HG03045 (cell line): ENCODE data around the gene ATF7.

ENCODE experiments used
- ATAC-seq: cut with Tn5 transposase; IDR thresholded peaks from one replicate; pipeline ENCODE4 v1.9.1; 2021; ENCODE audit warnings: mild to moderate bottlenecking, moderate library complexity; ENCODE audit not compliant: unreplicated experiment

Gene ATF7

DNA sequence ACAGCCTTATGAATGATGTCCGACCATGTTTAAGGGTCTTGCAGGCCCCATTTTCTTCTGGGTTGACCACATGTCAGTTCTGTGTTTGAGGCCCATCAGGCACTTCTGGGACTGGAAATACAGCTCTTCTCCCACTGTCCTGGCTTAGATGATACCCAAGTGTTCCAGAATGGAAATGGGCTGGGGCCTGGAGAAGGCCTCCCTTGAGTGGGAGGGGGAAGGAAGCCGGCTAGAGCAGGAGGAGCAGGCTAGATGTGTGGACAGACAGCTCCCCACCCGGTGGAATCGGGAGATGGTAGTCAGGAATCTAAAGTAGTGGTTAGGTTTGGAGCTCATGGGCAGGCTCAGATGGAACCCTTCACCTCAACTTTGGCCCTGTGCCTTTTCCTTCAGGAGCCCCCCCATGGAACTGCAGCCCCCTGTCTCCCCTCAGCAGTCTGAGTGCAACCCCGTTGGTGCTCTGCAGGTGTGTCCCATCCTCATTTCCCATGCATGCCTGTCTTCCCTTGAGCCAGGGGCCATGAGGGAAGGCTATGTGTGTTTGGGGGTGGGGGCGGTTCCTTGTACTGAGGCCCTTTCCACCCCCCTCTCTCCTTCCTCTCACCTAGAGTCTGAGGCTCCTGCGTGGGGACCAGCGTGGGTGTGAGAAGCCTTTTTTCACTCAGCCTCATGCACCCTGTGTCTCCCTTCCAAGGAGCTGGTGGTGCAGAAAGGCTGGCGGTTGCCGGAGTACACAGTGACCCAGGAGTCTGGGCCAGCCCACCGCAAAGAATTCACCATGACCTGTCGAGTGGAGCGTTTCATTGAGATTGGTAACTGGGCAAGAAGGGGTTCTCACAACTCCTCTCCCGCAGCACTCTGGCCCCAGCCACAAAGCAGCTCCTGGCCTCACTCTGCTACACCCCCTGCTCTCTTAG is 121.9 kb downstream of the ATF7 start:
- ATAC-seq = no peak

DNA sequence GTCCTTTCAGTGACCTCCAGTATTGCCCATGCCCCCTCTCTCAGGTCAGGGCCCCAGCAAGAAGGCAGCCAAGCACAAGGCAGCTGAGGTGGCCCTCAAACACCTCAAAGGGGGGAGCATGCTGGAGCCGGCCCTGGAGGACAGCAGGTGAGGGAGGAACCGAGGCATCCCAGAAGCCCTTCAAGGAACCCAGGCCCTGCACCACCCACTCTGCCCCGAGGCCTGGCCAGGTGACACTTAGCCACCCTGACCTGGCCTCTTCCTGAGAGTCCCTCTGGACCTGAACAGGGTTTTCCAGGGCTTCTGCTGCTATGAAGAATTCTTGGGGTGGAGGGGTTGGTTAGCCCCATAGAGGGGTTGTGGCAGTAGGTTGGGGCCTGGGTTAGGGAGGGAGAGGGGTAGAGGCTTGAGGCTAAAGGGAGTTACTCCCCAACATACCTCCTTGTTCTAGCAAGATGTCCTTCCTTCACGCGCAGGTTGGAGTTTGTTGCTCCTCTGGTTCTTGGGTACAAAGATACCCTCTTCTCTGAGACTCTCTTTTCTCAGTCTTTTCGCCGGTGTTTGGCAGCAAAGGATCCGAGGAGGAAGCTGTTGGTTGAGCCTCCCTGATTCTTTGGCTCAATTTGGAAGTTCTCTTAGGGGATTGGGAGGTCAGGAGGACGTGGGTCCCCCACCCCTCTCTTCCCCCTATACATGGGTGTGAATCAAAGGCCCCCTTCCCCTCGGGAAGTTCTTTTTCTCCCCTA is 123.0 kb downstream of the ATF7 start:
- no peak for ATAC-seq

DNA sequence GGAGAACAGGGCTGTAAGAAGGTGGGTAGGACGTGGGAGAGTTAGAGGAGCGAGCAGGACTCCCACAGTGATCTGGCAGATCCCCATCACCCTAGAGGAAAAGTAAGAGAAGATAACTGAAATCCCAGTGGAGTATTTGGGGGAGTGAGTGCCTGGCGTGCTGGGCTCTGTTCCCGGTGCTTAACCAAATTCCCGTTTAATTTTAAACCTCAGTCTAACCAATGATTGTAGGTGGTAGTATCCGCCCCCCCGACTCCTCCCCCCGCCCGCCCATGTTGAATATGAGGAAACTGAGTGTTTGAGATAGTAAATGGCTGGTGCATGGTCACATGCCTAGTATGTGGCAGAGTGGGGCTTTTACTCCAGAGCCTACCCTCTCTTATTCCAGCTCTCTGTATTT is 123.9 kb downstream of the ATF7 start:
- no peak for ATAC-seq

DNA sequence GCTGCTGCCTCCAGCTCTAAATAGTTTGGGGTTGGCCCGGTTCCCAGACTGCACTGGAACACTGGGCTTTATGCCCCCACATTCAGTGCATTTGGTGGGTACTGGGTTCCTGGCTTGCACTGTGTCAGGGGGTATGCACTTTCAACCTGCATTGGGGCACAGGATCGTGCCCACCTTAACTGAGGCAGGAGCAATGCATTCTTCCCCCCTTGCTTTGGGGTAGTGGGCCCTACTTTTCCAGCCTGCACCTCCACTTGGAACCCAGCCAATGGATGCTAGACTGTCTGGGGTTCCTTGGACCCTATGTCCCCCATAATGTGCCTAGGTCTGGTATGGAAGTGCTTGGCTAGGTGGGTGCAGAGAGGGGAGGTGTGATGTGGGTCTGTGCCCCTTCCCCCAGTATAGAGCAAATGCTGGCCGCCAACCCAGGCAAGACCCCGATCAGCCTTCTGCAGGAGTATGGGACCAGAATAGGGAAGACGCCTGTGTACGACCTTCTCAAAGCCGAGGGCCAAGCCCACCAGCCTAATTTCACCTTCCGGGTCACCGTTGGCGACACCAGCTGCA is 124.5 kb downstream of the ATF7 start:
- ATAC-seq = no peak

DNA sequence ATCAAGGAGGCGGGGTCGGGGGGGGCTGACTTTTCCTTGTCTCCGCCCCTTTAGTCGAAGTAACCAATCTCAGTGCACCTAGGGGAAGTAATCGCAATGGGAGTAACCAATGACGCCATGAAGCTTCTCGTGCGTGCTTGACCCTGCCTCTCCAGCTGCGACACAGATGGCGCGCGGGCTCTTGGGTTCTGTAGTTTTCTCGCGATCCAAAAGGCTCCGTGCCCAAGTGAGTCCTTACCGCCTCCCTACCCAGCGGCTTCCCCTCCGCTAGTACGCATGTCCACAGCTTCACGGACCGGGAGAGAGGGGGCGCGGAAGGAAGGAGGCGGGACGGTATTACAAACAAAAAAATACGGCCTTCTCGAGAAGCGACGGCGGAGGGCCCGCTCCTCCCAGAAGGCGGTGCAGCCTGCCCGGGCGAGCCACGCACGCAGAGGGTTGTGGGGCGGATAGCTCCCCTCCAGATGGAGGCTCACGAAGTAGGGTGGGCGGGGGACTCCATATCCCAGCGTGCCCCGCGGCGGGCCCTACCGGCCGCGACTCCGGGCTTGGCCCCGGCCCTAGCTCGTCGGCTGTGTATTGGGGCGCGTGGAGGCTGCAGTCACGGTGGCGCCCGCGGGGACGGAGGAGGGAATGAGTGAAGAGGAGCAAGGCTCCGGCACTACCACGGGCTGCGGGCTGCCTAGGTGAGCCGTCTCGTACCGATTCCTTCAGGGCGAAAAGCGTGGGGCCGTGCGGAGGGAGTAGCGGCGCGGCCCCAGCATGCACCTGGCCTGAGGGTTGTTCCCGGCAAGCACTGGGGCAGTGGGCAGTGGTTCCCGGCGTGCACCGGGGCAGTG is 125.2 kb downstream of the ATF7 start, which contains the start of gene TARBP2:
TARBP2 (plus strand) TSS at position 508 of the 839 bp plus-strand sequence; CDS start at position 634, 126 bp downstream.
- ATAC-seq = peak; percentile 77

DNA sequence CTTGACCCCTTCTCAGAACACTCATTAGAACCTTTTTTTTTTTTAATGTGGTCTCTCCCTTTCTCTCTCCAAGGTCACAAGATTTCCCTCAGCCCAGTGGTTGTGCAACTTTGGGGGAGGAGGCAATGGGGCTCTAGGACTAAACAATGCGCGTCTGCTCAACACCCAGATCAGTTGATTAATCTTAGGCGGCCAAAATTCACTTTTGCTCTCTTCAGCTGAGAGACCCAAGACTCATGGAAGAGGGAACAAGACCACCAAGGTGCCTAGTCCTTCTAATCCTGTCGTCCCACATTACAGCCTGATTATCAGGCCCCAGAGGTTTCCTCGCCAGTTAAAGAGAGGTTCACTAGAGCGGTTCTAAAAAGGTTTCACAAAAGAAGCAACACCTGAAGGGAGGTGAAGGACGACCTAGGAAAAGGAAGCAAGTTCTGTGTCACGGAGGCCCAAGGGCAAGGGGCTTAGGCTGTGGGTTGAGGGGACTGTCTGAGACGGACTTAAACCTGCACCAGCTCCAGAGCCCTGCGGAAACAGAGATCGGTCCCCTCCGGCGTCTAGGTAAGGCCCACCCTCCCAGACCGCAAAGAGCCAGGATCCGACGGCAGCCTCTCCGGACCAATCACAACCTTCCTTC is 125.9 kb downstream of the ATF7 start:
- ATAC-seq = no peak

DNA sequence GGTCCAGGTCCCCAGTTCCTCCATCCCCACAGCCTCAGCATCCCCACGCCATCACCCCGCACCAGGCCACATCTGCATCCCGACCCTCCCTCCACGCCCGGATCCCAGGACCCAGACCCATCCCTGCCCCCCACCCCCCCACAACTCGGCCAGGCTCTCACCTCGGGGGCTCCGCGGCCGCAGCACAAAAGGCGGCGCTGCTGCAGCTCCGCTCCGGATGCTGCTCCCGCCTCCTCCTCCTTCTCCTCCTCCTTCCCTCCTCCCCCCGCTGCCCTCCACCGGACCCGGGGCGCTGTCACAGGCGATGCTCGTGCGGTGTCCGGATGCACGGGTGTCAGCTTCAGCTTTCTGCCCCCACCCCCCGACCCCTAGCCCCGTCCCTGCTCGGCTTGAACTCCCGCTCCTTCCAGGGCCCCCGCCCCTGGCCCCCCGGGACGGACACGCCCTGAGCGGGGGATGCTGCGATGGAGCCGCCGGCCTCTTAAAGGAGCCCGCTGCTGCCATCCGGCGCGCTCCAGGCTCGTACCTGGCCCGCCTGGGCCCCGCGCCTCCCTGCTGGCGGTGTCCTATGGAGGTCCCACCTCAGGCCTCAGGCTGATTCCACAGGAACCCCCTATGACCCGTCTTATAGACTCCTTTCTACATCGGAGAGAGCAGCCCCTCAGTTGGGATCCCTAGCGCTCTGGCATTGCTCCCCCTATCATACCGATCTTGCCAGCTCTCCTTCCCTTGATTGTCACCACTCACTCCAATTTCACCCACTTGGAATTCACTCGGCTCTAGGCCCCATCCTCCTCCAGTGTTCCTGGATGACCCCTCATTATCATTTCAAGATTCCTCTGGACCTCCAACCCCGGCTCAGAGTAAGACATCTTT is 126.7 kb downstream of the ATF7 start, which contains the start of gene MAP3K12:
MAP3K12 (minus strand) TSS at position 193 of the 876 bp plus-strand sequence. CDS start 12,067 bp downstream, outside the sequence.
- ATAC-seq = no peak

GRCh38 chr12:53498235-53498630 is 127.9 kb downstream of the ATF7 start:
- ATAC-seq = no peak

DNA sequence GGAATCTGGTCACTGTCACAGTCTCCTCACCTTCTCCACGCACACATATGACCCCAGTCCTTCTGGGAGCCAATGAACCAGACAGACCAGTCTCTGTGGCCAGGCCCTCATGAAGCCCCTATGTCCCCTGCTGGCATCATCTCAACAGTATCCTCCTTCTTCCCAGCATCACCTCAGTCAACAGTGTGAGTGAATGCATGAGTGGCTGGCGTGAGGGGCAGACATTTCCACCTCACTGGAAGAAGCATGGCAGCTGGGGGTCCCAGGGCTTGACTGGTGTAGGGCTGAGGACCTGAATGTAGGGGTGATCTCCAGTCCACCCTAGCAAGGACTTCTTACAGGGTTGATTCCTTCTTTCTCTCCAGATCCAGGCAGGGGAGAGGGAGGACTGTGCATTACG is 128.7 kb downstream of the ATF7 start:
- no peak for ATAC-seq

GRCh38 chr12:53496752-53497032 is 129.5 kb downstream of the ATF7 start:
- ATAC-seq = no peak

GRCh38 chr12:53495903-53496751 is 130.1 kb downstream of the ATF7 start:
- no peak for ATAC-seq

GRCh38 chr12:53493610-53494391 is 132.4 kb downstream of the ATF7 start:
- ATAC-seq = no peak

DNA sequence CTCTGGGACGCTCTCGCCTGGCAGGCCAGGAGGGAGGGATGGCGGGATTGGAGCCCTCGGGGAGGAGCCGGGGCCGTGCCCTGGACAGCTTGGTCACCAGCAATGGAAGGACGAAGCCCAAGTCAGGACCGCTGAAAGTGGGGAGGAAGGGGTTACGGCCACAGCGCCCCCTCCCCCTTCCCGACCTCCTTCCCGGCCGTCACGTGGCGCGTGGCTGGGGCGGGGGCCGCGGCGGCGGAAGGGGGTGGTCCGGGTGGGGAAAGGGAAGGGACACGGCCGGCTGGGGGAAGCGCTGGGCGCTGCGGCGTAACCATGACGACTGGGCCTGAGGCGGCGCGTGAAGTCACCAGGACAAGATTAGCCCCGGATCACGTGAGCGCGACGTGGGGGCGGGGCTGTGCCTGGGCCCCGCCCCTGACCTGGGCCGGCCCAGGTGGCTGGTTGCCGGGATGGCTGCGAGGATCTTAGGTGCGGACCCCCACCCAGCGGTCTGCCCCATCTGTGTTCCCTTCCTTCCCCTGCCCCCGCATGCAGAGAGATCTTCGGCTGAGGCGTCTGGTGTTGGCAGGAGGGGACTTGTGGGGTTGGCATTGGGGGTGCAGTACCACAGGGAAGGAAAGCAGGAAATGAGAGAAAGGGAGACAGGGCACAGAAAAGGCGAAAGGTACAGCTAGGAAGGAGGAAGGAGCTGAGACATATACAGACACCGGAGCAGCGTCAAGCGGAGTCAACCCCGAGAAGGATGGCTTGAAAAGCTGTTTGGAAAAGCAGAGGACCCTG is 133.2 kb downstream of the ATF7 start:
- peak; percentile 90 for ATAC-seq

- ATAC-seq = no peak
Observed at GRCh38 chr12:53492188-53492587, 134.0 kb downstream of the ATF7 start.

DNA sequence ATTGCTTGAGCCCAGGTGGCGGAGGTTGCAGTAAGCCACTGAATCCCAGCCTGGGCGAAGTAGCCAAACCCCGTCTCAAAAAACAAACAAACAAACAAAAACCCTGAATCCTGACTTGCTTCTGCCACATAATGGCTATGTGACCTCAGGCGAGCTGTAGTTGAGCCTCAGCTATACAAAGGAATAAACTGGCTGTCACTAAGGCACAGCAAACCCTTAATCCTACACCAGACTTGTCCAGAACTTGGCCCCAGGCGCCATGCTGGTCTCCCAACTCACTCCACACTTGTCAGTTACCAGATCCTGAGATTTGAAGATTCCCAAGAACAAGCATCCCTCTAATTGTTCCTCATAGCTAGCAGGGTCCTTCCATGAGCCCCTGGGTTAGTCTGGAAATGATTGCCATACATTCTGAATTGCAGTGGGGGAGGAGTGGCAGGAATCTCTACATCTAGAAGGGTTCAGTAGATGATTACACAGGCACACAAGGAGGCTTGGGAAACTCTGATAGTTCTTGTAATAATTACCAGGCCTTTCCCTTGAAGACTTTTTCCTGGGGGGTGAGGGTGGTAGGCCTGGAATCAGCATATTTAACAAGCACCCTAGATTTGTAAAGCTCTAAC is 136.8 kb downstream of the ATF7 start:
- ATAC-seq = no peak

DNA sequence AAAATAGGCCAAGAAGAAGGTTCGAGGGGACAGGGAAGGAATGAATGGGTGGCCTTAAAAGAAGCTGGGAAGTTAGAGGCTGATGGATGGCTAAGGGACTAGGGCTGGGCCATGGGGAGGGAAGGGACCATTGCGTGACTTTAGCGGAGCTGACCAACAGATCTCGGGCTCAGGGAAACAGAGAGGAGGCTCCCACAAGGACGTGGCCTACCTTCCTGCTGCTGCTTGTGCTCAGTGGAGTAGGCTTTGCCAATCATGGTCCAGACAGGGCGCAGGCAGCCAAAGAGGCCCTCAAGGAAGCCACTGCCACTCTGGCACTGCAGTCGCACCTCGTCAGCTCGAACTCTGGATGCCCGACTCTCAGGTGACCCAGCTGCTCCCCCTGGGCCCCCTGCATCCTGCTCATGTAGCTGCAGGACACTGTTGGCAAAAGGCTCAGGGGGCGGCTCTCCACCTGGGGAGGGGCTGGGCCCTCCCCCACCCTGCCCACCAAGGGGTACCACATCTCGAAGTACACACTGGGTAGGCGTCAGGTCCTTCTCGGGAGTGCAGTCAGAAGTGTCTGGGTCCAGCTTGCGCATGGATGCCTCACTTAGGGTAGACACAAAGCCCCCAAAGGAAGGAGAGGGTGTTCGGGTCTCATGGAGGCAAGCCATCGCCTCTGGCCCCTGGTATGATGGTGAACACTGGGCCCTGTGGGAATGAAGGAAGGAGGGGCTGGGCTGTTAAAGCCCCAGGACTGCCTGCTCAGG is 139.3 kb downstream of the ATF7 start:
- no peak for ATAC-seq
